HUES64 (cell line): ENCODE results near the gene PTPRN2.

Experiments used
- H3K27ac ChIP-seq: 2 replicates; pipeline ENCODE4 v1.7.0; 2013; ENCODE audit warnings: low read depth, low read length, inconsistent platforms
- H3K27me3 ChIP-seq: 2 replicates; pipeline ENCODE4 v1.6.1; 2013; ENCODE audit warnings: mild to moderate bottlenecking, low read length; ENCODE audit not compliant: insufficient read depth
- H3K36me3 ChIP-seq: 2 replicates; pipeline ENCODE4 v1.6.1; 2013; ENCODE audit warnings: mild to moderate bottlenecking, low read length; ENCODE audit not compliant: insufficient read depth
- H3K4me1 ChIP-seq: 2 replicates; pipeline ENCODE4 v1.6.1; 2013; ENCODE audit warnings: mild to moderate bottlenecking, low read length, moderate library complexity; ENCODE audit not compliant: insufficient read depth
- H3K4me3 ChIP-seq: 2 replicates; pipeline ENCODE4 v1.5.1; 2013; ENCODE audit warnings: mild to moderate bottlenecking, low read length, moderate library complexity
- H3K9ac ChIP-seq: 2 replicates; pipeline ENCODE4 v1.6.1; 2013; ENCODE audit warnings: mild to moderate bottlenecking, low read depth, low read length
- H3K9me3 ChIP-seq: 2 replicates; pipeline ENCODE4 v1.6.1; 2013; ENCODE audit warnings: low read depth, low read length; ENCODE audit not compliant: insufficient read depth
- WGBS: fragments of 150-250, 120-280 bp; methylation state at CpG from one replicate; pipeline ENCODE4 v1.1.7; 2013; ENCODE audit warnings: missing lambda C conversion rate; 5-methylcytosine and 5-hydroxymethylcytosine counted together

PTPRN2 gene

DNA sequence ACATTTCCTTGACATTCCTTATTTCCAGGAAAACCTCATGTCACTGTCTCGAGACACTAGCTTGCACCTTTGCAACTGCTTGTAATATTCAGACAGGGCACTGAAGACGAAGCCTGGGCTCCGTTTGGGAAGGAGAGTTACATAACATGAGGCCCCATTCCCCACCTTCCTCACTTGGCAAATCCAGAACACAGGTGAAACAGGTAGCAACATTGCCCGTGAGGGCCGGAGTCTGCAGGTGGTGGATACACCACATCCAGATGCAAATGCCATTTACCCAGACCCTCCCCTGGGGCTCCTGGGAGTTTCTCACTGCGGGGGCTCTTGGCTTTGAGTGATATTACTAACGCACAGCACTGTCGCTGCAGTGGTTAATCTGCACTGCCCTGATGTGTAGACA lies 491.0 kb downstream of the PTPRN2 start:
- peaks cover 76% of the 10 kb centered on the region for H3K9me3 ChIP-seq
- H3K36me3 ChIP-seq: no peaks in the 10 kb centered on the region
- no peak overlapping the region for H3K9ac ChIP-seq
- no peak overlapping the region for H3K4me3 ChIP-seq
- no peak overlapping the region for H3K27ac ChIP-seq
- H3K27me3 ChIP-seq: no peaks in the 10 kb centered on the region
- WGBS: 80% methylated on average over 8 of the region's 8 CpGs
- H3K4me1 ChIP-seq: no peaks in the 10 kb centered on the region

DNA sequence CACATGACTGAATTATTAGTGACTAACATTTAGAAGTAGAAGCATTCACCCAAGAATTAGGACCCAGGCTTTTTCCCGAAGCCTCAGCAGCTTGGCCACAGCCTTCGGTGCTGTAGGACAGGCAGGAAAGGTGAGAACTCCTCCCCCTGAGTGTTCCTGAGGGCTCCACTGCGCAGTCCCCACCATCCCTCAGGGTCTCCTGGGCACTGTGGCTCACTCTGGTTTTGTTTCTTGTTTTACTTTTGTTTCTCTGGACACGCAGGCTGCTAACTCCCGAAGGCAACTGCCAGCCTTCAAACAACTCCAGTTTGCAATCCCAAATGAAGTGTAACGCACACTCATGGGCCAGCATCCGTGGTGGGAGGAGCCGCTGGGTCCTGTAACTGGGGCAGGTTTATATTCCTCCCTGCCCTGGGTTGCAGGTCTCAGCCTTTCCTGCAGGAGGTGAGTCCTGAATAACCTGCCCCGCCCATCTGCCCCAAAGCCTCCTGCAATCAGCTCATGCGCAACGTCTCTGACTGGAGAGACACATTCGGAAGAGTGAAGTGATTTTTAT lies 492.9 kb downstream of the PTPRN2 start:
- Histone ChIP-seq H3K9me3 (peaks cover 78% of the 10 kb centered on the region), H3K4me1 (no peaks in the 10 kb centered on the region), H3K9ac (no peak overlapping the region), H3K27me3 (no peaks in the 10 kb centered on the region), H3K36me3 (no peaks in the 10 kb centered on the region), H3K27ac (no peak overlapping the region), H3K4me3 (no peak overlapping the region)
- 87% methylated on average over 12 of the region's 12 CpGs for WGBS

DNA sequence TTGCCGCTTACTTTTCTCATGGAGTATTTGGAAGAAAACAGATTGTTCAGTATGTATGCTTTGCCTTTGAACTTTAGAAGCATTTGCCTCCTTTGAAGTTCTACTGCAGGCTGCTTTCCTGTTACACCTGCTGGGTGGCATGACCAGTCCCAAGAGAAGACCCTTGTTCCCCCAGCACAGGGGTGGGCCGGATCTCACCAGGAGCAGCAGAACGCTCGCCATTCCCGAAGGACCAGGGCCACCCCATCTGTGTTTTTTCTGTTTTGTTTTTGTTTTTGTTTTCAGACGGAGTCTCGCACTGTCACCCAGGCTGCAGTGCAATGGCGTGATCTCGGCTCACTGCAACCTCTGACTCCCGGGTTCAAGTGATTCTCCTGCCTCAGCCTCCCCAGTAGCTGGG lies 493.6 kb downstream of the PTPRN2 start:
- Histone ChIP-seq H3K9me3 (peaks cover 80% of the 10 kb centered on the region), H3K36me3 (no peaks in the 10 kb centered on the region), H3K27ac (no peak overlapping the region), H3K9ac (no peak overlapping the region), H3K4me3 (no peak overlapping the region), H3K4me1 (no peaks in the 10 kb centered on the region), H3K27me3 (no peaks in the 10 kb centered on the region)
- 87% methylated on average over 10 of the region's 10 CpGs for WGBS

DNA sequence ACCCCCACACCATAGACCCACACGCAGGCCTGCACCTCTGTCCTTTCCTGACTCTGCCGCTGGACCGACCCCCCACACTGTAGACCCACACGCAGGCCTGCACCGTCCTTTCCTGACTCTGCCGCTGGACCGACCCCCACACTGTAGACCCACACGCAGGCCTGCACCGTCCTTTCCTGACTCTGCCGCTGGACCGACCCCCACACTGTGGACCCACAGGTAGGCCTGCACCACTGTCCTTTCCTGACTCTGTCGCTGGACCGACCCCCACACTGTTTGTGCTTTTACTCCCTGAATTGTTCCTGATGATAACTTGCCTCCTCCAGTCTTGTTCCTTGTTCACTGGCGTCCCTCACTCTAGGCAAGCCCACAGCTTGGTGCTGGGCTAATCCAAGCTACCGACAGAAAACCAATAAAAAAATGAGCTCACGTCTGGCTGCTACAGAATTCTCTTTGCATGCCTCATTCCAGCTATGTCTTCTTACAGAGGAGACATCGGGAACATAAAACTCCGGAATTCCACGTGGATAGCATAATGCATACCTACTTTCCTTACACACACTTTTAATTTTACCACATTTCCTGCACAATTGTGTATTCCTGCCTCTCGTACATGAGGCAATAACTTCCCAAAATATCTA lies 494.3 kb downstream of the PTPRN2 start:
- Histone ChIP-seq H3K9ac (no peak overlapping the region), H3K36me3 (no peaks in the 10 kb centered on the region), H3K27me3 (no peaks in the 10 kb centered on the region), H3K4me3 (no peak overlapping the region), H3K9me3 (peaks cover 77% of the 10 kb centered on the region), H3K4me1 (no peaks in the 10 kb centered on the region), H3K27ac (no peak overlapping the region)
- WGBS: 84% methylated on average over 19 of the region's 20 CpGs

DNA sequence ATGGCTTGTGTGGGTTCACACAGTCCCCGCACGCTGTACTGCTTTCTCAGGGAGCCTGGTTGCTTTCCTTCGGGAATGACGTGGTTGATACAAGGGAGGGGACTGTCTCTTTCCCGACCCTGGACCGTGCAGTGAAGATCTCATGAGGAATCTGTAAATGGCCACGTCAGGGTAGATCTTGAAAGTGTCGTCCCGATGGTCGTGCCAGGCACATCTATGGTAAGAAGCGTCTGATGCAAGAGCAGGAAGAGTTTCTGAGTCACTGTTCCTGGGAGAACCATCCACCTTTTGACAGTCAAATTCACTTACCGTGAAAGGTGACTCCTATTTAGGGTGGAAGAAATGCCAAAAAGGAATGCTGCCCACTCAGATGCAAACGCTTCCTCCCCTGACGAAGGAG lies 500.4 kb downstream of the PTPRN2 start:
- H3K27me3 ChIP-seq: no peaks in the 10 kb centered on the region
- no peaks in the 10 kb centered on the region for H3K36me3 ChIP-seq
- H3K4me3 ChIP-seq: no peak overlapping the region
- peaks cover 67% of the 10 kb centered on the region for H3K9me3 ChIP-seq
- 85% methylated on average over 12 of the region's 14 CpGs for WGBS
- no peak overlapping the region for H3K9ac ChIP-seq
- no peak overlapping the region for H3K27ac ChIP-seq
- H3K4me1 ChIP-seq: no peaks in the 10 kb centered on the region

DNA sequence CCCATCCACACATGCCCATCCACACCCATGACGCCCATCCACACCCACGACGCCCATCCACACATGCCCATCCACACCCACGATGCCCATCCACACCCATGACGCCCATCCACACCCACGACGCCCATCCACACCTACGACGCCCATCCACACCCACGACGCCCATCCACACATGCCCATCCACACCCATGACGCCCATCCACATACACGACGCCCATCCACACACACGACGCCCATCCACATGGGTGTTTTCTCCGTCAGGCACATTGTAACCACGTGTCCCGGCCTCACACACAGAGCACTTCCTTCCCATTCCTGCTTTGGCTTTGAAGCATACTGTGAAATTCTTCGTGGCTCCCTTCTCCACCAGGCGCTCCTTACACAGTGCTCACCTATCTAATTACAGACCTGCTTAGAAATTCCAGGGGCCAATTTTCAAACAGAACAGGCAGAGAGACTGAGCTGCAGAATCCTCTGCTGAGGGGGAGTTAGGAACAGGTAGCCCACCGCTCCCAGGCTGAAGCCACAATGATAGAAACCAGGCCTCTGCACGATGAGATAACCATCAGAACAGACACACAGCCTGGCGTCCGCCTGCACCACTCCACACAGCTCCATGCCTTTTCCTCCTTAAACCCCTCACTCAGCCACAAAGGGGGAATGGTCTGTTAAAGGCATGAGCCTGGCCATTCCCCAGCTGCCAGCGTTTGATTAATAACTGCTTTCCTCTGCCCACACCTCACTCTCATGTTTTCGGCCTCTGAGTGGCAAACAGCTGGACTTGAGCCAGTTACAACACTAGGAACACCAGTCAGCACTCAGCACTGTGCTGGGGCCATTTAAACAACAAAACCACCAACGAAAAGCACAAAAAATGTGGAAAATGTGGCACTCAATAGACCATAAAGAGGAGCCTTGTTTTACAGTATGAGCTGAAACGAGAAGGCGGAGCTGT lies 501.6 kb downstream of the PTPRN2 start:
- no peaks in the 10 kb centered on the region for H3K4me1 ChIP-seq
- H3K9ac ChIP-seq: no peak overlapping the region
- H3K9me3 ChIP-seq: peaks cover 73% of the 10 kb centered on the region
- no peak overlapping the region for H3K4me3 ChIP-seq
- no peak overlapping the region for H3K27ac ChIP-seq
- 86% methylated on average over 30 of the region's 30 CpGs for WGBS
- no peaks in the 10 kb centered on the region for H3K27me3 ChIP-seq
- H3K36me3 ChIP-seq: no peaks in the 10 kb centered on the region

DNA sequence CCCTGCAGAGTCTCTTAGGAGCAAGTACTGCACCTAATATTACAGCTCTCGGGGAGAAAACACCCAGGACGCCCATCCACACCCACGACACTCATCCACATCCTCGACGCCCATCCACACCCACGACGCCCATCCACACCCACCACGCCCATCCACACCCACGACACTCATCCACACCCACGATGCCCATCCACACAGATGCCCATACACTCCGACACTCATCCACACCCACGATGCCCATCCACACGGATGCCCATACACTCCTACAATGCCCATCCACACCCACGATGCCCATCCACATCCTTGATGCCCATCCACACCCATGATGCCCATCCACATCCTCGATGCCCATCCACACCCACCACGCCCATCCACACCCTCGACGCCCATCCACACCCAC lies 503.1 kb downstream of the PTPRN2 start:
- 90% methylated on average over 18 of the region's 18 CpGs for WGBS
- peaks cover 75% of the 10 kb centered on the region for H3K9me3 ChIP-seq
- no peaks in the 10 kb centered on the region for H3K36me3 ChIP-seq
- H3K27me3 ChIP-seq: no peaks in the 10 kb centered on the region
- H3K9ac ChIP-seq: no peak overlapping the region
- H3K4me3 ChIP-seq: no peak overlapping the region
- no peak overlapping the region for H3K27ac ChIP-seq
- no peaks in the 10 kb centered on the region for H3K4me1 ChIP-seq

DNA sequence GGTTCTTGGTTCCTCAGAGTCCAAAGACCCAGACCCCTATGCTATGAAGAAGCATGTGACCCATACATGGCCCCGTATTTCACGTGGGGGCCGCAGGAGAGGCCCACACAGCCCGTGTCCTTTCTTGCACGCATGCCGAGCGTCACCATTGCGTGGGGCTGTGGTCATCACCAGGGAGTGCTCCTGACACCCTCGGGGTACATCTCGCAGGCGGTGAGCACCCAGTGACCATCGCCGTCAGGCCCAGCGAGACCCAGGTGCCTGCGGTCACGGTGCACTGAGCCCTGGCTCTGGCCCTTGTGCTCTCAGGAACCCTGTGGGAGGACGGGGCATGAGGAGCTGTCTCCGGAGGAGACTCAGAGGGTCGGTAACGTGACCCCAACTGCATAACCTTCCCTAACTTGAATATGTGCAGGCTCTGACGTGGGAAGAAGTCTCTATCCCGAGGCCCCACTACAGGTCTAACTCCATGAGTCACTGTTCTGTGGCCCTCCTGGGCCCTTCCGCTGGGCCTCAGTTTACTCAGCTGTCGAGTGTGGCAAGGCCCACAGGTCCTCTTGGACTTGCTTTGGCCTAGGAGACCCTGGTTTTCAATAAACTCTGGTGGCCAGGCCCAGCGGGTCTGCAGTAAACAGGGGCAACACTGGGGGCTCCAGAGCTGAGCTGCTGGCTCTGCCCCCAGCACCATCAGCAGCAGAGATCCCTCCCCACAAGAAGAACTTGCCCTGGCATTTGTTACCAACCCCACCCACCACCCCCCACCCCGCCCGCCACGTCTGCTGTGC lies 503.9 kb downstream of the PTPRN2 start:
- WGBS: 86% methylated on average over 25 of the region's 28 CpGs
- no peaks in the 10 kb centered on the region for H3K36me3 ChIP-seq
- H3K9ac ChIP-seq: no peak overlapping the region
- H3K27ac ChIP-seq: no peak overlapping the region
- H3K27me3 ChIP-seq: no peaks in the 10 kb centered on the region
- H3K4me3 ChIP-seq: no peak overlapping the region
- peaks cover 82% of the 10 kb centered on the region for H3K9me3 ChIP-seq
- no peaks in the 10 kb centered on the region for H3K4me1 ChIP-seq

DNA sequence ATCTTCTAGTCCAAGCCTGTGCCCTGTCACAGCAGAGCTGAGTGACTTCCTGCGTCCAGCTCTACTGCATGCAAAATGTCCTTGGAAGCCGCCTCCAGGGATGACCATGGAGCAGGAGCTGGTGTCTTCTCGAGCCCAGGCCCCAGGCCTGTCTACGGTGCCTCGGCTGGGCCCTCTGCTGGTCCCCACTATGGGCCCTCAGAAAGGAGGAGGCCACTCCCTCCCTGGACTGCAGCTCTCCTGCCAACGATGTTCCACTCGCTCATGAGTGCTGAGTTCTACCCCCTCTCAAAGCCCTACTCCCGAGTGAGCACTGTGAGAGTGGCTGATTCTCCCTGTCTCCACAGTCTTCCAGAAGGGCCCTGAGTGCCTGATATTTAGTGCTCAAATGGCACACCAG lies 504.9 kb downstream of the PTPRN2 start:
- no peaks in the 10 kb centered on the region for H3K36me3 ChIP-seq
- WGBS: 83% methylated on average over 8 of the region's 8 CpGs
- H3K27ac ChIP-seq: no peak overlapping the region
- peaks cover 90% of the 10 kb centered on the region for H3K9me3 ChIP-seq
- H3K9ac ChIP-seq: no peak overlapping the region
- H3K27me3 ChIP-seq: no peaks in the 10 kb centered on the region
- no peaks in the 10 kb centered on the region for H3K4me1 ChIP-seq
- H3K4me3 ChIP-seq: no peak overlapping the region

DNA sequence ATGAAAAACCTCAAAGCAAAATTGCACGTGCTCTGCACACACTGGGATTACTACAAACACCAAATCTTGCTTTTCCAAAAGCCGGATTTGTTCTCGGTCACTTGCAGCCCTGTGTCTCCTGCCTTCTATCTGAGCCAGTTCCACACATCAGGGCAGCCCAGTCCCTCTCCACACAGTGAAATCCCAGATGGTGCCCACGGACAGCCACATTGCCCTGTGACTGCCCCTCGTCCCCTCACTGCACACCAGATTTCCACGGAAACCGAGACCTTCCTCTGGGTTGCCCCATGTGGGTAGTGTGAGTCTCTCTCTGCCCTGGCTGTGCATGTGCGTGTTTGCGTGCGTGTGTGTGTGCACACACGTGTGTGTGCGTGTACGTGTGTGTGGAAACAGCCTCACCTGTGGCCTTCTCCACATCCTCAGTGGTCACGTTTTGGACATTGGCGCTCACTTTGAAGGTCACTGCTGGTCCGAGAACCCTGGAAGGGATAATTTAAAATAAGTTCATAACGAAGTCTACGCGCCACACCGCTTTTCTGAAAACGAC lies 506.7 kb downstream of the PTPRN2 start:
- 86% methylated on average over 21 of the region's 21 CpGs for WGBS
- no peak overlapping the region for H3K4me3 ChIP-seq
- no peaks in the 10 kb centered on the region for H3K27me3 ChIP-seq
- H3K9me3 ChIP-seq: peaks cover 93% of the 10 kb centered on the region
- H3K36me3 ChIP-seq: no peaks in the 10 kb centered on the region
- no peaks in the 10 kb centered on the region for H3K4me1 ChIP-seq
- no peak overlapping the region for H3K9ac ChIP-seq
- no peak overlapping the region for H3K27ac ChIP-seq
